Measurements from ENCODE around the gene GCDH. TPM values are rescaled to one million over a fixed set of nuclear protein-coding genes. Genes with fewer than 3 reads are reported as not detected.

The GCDH gene
- total and polyA plus RNA-seq, 2 of the 8 experiments (the other 6 are each of a cell fraction or from before 2014, with no cell fraction given): 67.3 to 89.4 TPM

- no peak for FAIRE-seq
- 97% methylated on average over 29 of the region's 30 CpGs; no CpG with 5 or more reads in 1 of the 2 experiments for WGBS, 2 experiments (ENCODE audit: extremely low coverage in 1 of 2, insufficient coverage in 1 of 2, insufficient read length in 1 of 2, insufficient replicate concordance in 2 of 2, low coverage in 1 of 2, low lambda C conversion rate in 2 of 2, missing lambda C conversion rate in 1 of 2)
These were observed 57.8 kb downstream of the GCDH start for GRCh38 chr19:12948612-12949362.

More at GRCh38 chr19:12948612-12949362, 57.8 kb downstream of the GCDH start:
- H3K18ac ChIP-seq (ENCODE audit: extremely low read depth, low read length): no peak overlapping the region
- no peak overlapping the region for H2AFZ ChIP-seq (ENCODE audit: low read length)
- no peak overlapping the region for H2AK5ac ChIP-seq (ENCODE audit: low read depth, low read length)
- H2BK15ac ChIP-seq (ENCODE audit: low read length): no peak overlapping the region
- no peak overlapping the region for H3K4me3 ChIP-seq (ENCODE audit: extremely low read depth in 1 of 4, insufficient read depth in 2 of 4, low read depth in 3 of 4, low read length in 4 of 4)
- H3K23ac ChIP-seq (ENCODE audit: insufficient read length): no peak overlapping the region
- H3K9me3 ChIP-seq (ENCODE audit: insufficient read depth in 2 of 2, low read depth in 1 of 2, low read length in 1 of 2): no peaks in the 10 kb centered on the region
- H2BK5ac ChIP-seq (ENCODE audit: low read depth, low read length): no peak overlapping the region
- H3K4me2 ChIP-seq (ENCODE audit: insufficient read depth in 1 of 2, low read depth in 2 of 2, low read length in 2 of 2): no peak overlapping the region
- H3K4ac ChIP-seq (replicated peaks; ENCODE audit: insufficient read length, low read depth, low read length): no peak overlapping the region
- no peaks in the 10 kb centered on the region for H3K27me3 ChIP-seq (replicated peaks in 1 of 4; ENCODE audit: control insufficient read depth in 3 of 4, extremely low read depth in 1 of 4, insufficient read depth in 3 of 4, low read length in 3 of 4)
- no peak overlapping the region for H2BK20ac ChIP-seq (ENCODE audit: low read length)
- 0 out of 7 replicates have a peak overlapping the region, but pooled peaks of 1 of the 4 experiments have one; percentile 6 for H3K9ac ChIP-seq (replicated peaks in 1 of 4; ENCODE audit: extremely low read depth in 1 of 4, low read depth in 3 of 4, low read length in 3 of 4)
- H3K79me2 ChIP-seq (ENCODE audit: control insufficient read depth in 1 of 2, insufficient read depth in 2 of 2, low read length in 2 of 2): peaks cover 0 to 19% of the 10 kb centered on the region in 2 experiments; a peak in 2 of 4 replicates
- ChIA-PET POLR2A (ENCODE audit: partially characterized antibody) (interaction anchor here (1.0 to 8.1 kb wide), 9 partner anchors 6 to 58 kb away, joined by 3 to 71 read pairs (median 7); partner anchors contain the start of genes CALR, FARSA, GADD45GIP1 and GCDH), CTCF (ENCODE audit: partially characterized antibody) (interaction anchor here (3.1 kb wide), 1 partner anchor 17 kb away, joined by 18 read pairs; no protein-coding TSS in a partner anchor)
- no peak overlapping the region for H2BK12ac ChIP-seq (ENCODE audit: low read depth, low read length)
- H3K27ac ChIP-seq (ENCODE audit: low read depth, low read length): no peak overlapping the region
- no peak overlapping the region for H4K8ac ChIP-seq (ENCODE audit: extremely low read depth, insufficient read depth, low read length)
- no peak overlapping the region for H3K56ac ChIP-seq (replicated peaks; ENCODE audit: insufficient read length, low read depth, low read length)
- H3K14ac ChIP-seq (ENCODE audit: insufficient read length): no peak overlapping the region
- no peaks in the 10 kb centered on the region for H3K23me2 ChIP-seq (ENCODE audit: low read depth, low read length)
- peaks cover 2% of the 10 kb centered on the region; the same call in 1 of the 2 replicates for H3K79me1 ChIP-seq (ENCODE audit: low read depth, low read length)
- H4K91ac ChIP-seq (replicated peaks; ENCODE audit: insufficient read length, low read length): no peak overlapping the region
- peaks cover 19 to 65% (median 35%) of the 10 kb centered on the region in 4 experiments for H3K36me3 ChIP-seq (ENCODE audit: control insufficient read depth in 2 of 4, insufficient read depth in 4 of 4, low read length in 3 of 4)
- DNase-seq (ENCODE audit: low read depth in 1 of 2, low spot score in 2 of 2): no peak
- TF ChIP-seq NRF1 (IDR thresholded peaks at IDR 0.05; ENCODE audit: low read depth, low read length) (no peak), CTBP2 (IDR thresholded peaks at IDR 0.05; ENCODE audit: borderline replicate concordance, insufficient read depth, insufficient read length, low read length) (no peak), BACH1 (IDR thresholded peaks at IDR 0.05; ENCODE audit: low read length) (no peak), RAD21 (IDR thresholded peaks at IDR 0.05 in 1 of 2, conservative IDR thresholded peaks at IDR 0.05 in 1 of 2; ENCODE audit: low read depth in 2 of 2, low read length in 2 of 2) (no peak), RFX5 (IDR thresholded peaks at IDR 0.05; ENCODE audit: borderline replicate concordance, low read depth, low read length) (no peak), KDM5A (IDR thresholded peaks at IDR 0.05; ENCODE audit: low read length) (no peak), TEAD4 (IDR thresholded peaks at IDR 0.05; ENCODE audit: low read depth, low read length) (no peak), NANOG (IDR thresholded peaks at IDR 0.05; ENCODE audit: insufficient read depth, low read depth, low read length, poor library complexity, severe bottlenecking) (no peak), CHD1 (IDR thresholded peaks at IDR 0.05; ENCODE audit: low read depth, low read length) (no peak)
- H4K5ac ChIP-seq (ENCODE audit: insufficient read length, low read depth, low read length): no peak overlapping the region
- H4K20me1 ChIP-seq (replicated peaks in 1 of 2; ENCODE audit: control insufficient read depth in 1 of 2, insufficient read depth in 2 of 2, low read length in 2 of 2): peaks cover 0 to 4% of the 10 kb centered on the region in 2 experiments
- H2BK120ac ChIP-seq (replicated peaks; ENCODE audit: low read depth, low read length): no peak overlapping the region
- peaks cover 0 to 3% (median 0%) of the 10 kb centered on the region in 4 experiments; a peak in 1 of 7 replicates for H3K4me1 ChIP-seq (replicated peaks in 1 of 4; ENCODE audit: control insufficient read depth in 3 of 4, insufficient read depth in 4 of 4, low read length in 3 of 4)
